Panc1 (cell line): ENCODE results near the gene SUN1. TPM values are rescaled to one million over a fixed set of nuclear protein-coding genes. Genes with fewer than 3 reads are reported as not detected.

Experiments
- ATAC-seq: fragments of 200-7000 bp; cut with Tn5 transposase; 2 replicates; pipeline ENCODE4 v1.9.1; 2020; ENCODE audit warnings: mild to moderate bottlenecking, moderate library complexity
- BruUV-seq: library from RNA; stranded (reverse); fragments of 400-500 nt; replicated peaks from 2 replicates; lab custom pipeline; 2021; lab: Mats Ljungman, UMichigan
- CTCF ChIA-PET: fragments of 300-600 bp; sonication (Branson Sonifier 250); formaldehyde crosslinking; loops from one replicate; lab custom pipeline; 2022; ENCODE audit warnings: antibody characterized with exemption; lab: Charles Lee
- POLR2A ChIA-PET: fragments of 300-600 bp; sonication (Branson Sonifier 250); formaldehyde crosslinking; loops from one replicate; lab custom pipeline; 2022; ENCODE audit warnings: antibody characterized with exemption; lab: Charles Lee
- DNase-seq: peaks from one replicate; pipeline ENCODE4 v3.0.0-alpha.2; 2010; ENCODE audit warnings: low read depth, low spot score
- H3K27ac ChIP-seq: 2 replicates; pipeline ENCODE4 v1.5.1; 2011; ENCODE audit warnings: mild to moderate bottlenecking, low read length, inconsistent platforms
- H3K27me3 ChIP-seq: fragments of 200-500 bp; sonication (Bioruptor generic); 2 replicates; pipeline ENCODE4 v1.6.0; 2014; ENCODE audit warnings: low read length, inconsistent platforms; ENCODE audit not compliant: control insufficient read depth, insufficient read depth
- H3K36me3 ChIP-seq: fragments of 200-500 bp; sonication (Bioruptor generic); 2 replicates; pipeline ENCODE4 v1.5.1; 2014; ENCODE audit warnings: inconsistent platforms, mild to moderate bottlenecking, low read length, moderate library complexity; ENCODE audit not compliant: control insufficient read depth, insufficient read depth
- H3K4me1 ChIP-seq: 2 replicates; pipeline ENCODE4 v1.5.1; 2011; ENCODE audit warnings: inconsistent platforms, mild to moderate bottlenecking, low read length, moderate library complexity; ENCODE audit not compliant: control insufficient read depth, insufficient read depth
- H3K4me3 ChIP-seq, 2 experiments: 2 replicates each; pipeline ENCODE4 v1.5.1; 2011 to 2012; ENCODE audit warnings: low read depth in 2 of 2, low read length in 2 of 2, mild to moderate bottlenecking in 2 of 2, inconsistent platforms in 1 of 2, moderate library complexity in 1 of 2
- H3K9me3 ChIP-seq: fragments of 200-500 bp; sonication (Bioruptor generic); 2 replicates; pipeline ENCODE4 v1.5.1; 2014; ENCODE audit warnings: low read depth, mild to moderate bottlenecking, inconsistent platforms, low read length, moderate library complexity; ENCODE audit not compliant: control insufficient read depth, insufficient read depth
- POLR2AphosphoS5 ChIP-seq: IDR thresholded peaks from 2 replicates; pipeline ENCODE4 v1.6.1; 2012; ENCODE audit warnings: mild to moderate bottlenecking, low read depth, low read length, moderate library complexity
- REST ChIP-seq, 2 experiments: IDR thresholded peaks; 2 replicates each; pipeline ENCODE4 v1.6.1; 2011 to 2012; ENCODE audit warnings: low read depth in 2 of 2, control low read depth in 1 of 2, low read length in 1 of 2, mild to moderate bottlenecking in 1 of 2, moderate library complexity in 1 of 2; ENCODE audit not compliant: insufficient read depth in 1 of 2
- SIN3A ChIP-seq: IDR thresholded peaks from 2 replicates; pipeline ENCODE4 v1.6.1; 2012; ENCODE audit warnings: low read depth, mild to moderate bottlenecking, low read length, moderate library complexity, borderline replicate concordance; ENCODE audit not compliant: insufficient read depth
- TCF7L2 ChIP-seq: IDR thresholded peaks from 2 replicates; pipeline ENCODE4 v1.6.1; 2011; ENCODE audit warnings: mild to moderate bottlenecking, low read depth, low read length, inconsistent platforms
- in situ Hi-C: cut with HindIII; loops from 2 replicates; pipeline ENCODE4 v1.10.0; 2016; ENCODE audit warnings: low sequenced_read_pairs, low pct_unique_long_range_greater_than_20kb
- intact Hi-C: fragments of 100-400 bp; cut with micrococcal nuclease; formaldehyde crosslinking; loops from one replicate; pipeline ENCODE4 v1.10.0; 2022; ENCODE audit not compliant: unreplicated experiment
- total RNA-seq: library from RNA; stranded (reverse); gene quantifications from one replicate; pipeline ENCODE4 v1.2.1, GENCODE V29; 2021; ENCODE audit not compliant: unreplicated experiment
- TF ChIP-seq, protein P1 (sequence below): fragments of 450-650 bp; IDR thresholded peaks from 2 replicates; pipeline ENCODE4 v1.5.1; 2017; ENCODE audit warnings: mild to moderate bottlenecking

Gene SUN1
- total RNA-seq, 1 experiment from 2014 or later: 244 TPM

- no peak for DNase-seq
- no peaks in the 10 kb centered on the region for H3K9me3 ChIP-seq
These were observed 66.2 kb downstream of the SUN1 start for GRCh38 chr7:898460-898854.

DNA sequence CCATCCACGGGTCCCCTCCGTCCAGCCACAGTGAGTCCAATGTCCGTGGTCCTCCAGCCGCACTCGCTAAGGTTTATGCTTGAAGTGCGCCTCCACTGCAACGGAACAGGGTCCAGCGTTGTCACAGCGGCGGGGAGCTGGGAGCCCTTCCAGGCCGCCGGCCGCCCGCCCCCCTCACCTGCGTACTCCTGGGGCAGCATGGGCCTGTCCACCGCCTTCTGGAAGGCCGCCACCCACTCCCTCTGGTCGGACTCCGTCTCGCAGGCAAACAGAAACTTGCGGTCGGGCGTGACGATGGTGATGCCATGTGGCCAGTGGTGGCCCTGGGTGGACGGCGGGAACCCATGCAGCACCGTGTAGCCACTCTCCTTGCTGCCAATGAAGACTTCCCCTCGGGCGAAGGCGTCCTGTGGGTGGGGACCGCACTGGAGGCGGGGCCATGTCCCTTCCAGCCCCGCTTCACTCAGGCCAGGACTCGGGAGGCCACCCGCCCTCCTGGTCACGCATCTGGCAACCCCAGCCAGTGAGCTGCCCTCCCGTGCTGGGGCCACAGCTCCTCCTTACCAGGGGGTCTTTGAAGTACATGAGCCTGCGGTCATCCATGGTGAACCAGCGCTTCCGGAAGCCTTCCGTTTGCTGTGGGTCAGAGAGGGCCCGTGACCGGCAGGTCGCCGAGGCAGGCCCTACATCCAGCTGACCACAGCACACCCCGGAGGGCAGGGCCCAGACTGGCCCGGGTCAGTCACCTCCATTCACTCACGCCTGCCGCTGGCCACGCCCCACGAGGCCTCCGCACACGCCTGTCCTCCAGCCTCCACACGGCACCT lies 66.8 kb downstream of the SUN1 start:
- intact Hi-C loops (no loop called here), in situ Hi-C loops (no loop called here)
- DNase-seq (no peak), ATAC-seq (peak; percentile 26)
- peaks cover 12% of the 10 kb centered on the region for H3K4me1 ChIP-seq
- H3K9me3 ChIP-seq: no peaks in the 10 kb centered on the region
- TF ChIP-seq POLR2AphosphoS5 (no peak), TCF7L2 (no peak)
- POLR2A ChIA-PET: no interaction called here
- no peak overlapping the region for H3K4me3 ChIP-seq
- peaks cover 3% of the 10 kb centered on the region; the same call in 1 of the 2 replicates for H3K36me3 ChIP-seq
- BruUV-seq: no TSS peak
- no peaks in the 10 kb centered on the region for H3K27me3 ChIP-seq
- H3K27ac ChIP-seq: no peak overlapping the region
- CTCF ChIA-PET: no interaction called here

More at GRCh38 chr7:898460-898854, 66.2 kb downstream of the SUN1 start:
- POLR2A ChIA-PET: no interaction called here
- H3K36me3 ChIP-seq: peaks cover 3% of the 10 kb centered on the region; the same call in 1 of the 2 replicates
- no peak overlapping the region for H3K27ac ChIP-seq
- no TSS peak for BruUV-seq
- ATAC-seq: no peak
- CTCF ChIA-PET: no interaction called here
- H3K4me3 ChIP-seq: no peak overlapping the region
- intact Hi-C loops (no loop called here), in situ Hi-C loops (no loop called here)
- TF ChIP-seq POLR2AphosphoS5: no peak
- no peak for TF ChIP-seq TCF7L2
- TF ChIP-seq REST (IDR thresholded peaks at IDR 0.05; ENCODE audit: insufficient read depth in 1 of 2, low read depth in 2 of 2, low read length in 1 of 2): no peak
- TF ChIP-seq SIN3A: no peak
- TF ChIP-seq, protein P1, sequence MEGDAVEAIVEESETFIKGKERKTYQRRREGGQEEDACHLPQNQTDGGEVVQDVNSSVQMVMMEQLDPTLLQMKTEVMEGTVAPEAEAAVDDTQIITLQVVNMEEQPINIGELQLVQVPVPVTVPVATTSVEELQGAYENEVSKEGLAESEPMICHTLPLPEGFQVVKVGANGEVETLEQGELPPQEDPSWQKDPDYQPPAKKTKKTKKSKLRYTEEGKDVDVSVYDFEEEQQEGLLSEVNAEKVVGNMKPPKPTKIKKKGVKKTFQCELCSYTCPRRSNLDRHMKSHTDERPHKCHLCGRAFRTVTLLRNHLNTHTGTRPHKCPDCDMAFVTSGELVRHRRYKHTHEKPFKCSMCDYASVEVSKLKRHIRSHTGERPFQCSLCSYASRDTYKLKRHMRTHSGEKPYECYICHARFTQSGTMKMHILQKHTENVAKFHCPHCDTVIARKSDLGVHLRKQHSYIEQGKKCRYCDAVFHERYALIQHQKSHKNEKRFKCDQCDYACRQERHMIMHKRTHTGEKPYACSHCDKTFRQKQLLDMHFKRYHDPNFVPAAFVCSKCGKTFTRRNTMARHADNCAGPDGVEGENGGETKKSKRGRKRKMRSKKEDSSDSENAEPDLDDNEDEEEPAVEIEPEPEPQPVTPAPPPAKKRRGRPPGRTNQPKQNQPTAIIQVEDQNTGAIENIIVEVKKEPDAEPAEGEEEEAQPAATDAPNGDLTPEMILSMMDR: no peak
- no peaks in the 10 kb centered on the region for H3K27me3 ChIP-seq
- H3K4me1 ChIP-seq: peaks cover 12% of the 10 kb centered on the region

DNA sequence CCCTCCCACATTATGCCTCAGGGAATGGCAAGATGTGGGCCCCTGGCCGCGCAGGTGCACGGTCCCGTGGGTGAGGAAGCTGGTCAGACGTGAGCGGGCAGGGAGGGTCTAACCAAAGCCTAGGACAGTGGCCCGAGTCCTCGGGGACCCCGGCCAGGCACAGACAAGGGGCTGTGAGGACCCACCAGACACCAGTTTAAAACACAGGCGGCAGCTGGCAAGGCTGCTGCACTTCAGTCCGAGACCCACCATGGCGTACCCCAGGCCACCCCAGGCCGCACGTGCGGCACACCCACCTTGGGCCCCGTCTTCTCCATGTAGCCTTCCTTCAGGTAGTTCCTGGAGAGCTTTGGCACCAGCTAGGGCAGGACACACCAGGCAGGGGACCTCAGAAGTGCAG lies 67.5 kb downstream of the SUN1 start:
- Histone ChIP-seq H3K9me3 (no peaks in the 10 kb centered on the region), H3K36me3 (peaks cover 3% of the 10 kb centered on the region; the same call in 1 of the 2 replicates), H3K4me1 (peaks cover 16% of the 10 kb centered on the region), H3K27me3 (no peaks in the 10 kb centered on the region; the same call in 1 of the 2 replicates), H3K27ac (no peak overlapping the region), H3K4me3 (no peak overlapping the region)
- ChIA-PET POLR2A (no interaction called here), CTCF (no interaction called here)
- intact Hi-C loops (no loop called here), in situ Hi-C loops (no loop called here)
- no peak for DNase-seq
- ATAC-seq: no peak
- BruUV-seq: no TSS peak
- TF ChIP-seq POLR2AphosphoS5 (no peak), SIN3A (no peak), REST (IDR thresholded peaks at IDR 0.05; ENCODE audit: insufficient read depth in 1 of 2, low read depth in 2 of 2, low read length in 1 of 2) (no peak), TCF7L2 (no peak)
- TF ChIP-seq, protein P1: no peak
